OCI-M2 (cell line): Measurements from ENCODE around the gene FAM13C.
"Not testable (repeated sequence)": the region's sequence is repeated elsewhere in the genome, so short reads cannot be mapped to it uniquely, and the experiment has no call there.

ENCODE experiments used
- DNase-seq: peaks from one replicate; lab custom pipeline; 2025; ENCODE audit not compliant: unreplicated experiment; lab: John Stamatoyannopoulos, UW

Gene FAM13C

GRCh38 chr10:59279991-59280505 lies 82.3 kb downstream of the FAM13C start:
- DNase-seq: no peak

- no peak for DNase-seq
These were observed 82.9 kb downstream of the FAM13C start for GRCh38 chr10:59279476-59279875.

DNA sequence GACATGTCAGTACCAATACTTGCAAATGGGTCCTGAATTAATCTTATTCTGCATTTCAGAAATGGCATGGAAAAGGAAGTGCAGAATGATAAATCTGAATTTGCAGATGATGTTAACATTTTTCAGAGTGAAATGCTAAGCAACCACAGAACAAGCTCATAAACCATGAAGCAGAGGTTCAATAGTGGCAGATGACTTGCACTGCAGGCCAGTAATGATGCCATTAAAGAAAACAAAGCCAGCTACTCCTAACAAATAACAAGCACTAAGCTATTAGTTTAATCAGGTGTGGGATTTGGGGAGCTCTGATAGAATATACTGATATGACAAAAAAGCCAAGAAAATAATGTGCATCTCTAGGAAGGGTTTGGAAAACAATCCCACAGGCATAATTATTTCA lies 85.4 kb downstream of the FAM13C start:
- no peak for DNase-seq

DNA sequence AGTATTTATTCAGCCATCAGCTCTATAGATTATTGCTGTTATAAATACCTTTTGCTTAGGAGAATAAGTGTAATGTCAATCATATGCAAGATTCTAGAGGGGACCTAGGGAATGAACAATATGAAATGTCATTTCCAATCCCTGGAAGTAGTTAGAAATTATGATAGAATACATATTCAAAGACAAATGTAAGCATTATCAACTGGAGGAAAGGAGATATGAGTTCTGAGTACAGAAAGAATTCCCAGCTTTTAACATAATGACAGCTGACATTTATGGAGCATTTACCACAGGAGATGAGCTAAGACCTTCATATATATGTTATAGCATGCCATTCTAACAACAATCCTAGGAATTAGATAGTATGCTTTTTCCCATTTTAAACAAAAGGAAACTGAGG lies 86.2 kb downstream of the FAM13C start:
- no peak for DNase-seq

GRCh38 chr10:59273445-59273844 lies 88.9 kb downstream of the FAM13C start:
- no peak for DNase-seq

DNA sequence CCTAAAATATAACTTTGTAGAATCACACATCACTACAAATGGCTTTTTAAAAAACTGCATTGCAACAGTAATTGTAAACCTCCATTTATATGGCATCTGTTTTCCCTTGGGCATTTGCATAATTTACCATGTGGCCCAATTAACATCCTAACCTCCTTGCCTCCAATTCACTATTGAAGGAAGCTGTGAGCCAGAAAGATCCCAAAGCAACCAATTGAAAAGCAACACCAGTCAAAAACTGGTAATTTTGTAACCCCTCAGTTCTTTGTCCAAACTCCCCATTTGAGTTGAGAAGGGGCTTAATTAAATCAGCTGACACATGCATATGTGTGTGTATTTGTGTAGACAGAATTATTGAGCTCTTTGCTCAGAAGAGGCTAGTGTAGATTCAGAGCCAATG lies 90.3 kb downstream of the FAM13C start:
- no peak for DNase-seq

GRCh38 chr10:59271160-59271559 lies 91.2 kb downstream of the FAM13C start:
- no peak for DNase-seq

DNA sequence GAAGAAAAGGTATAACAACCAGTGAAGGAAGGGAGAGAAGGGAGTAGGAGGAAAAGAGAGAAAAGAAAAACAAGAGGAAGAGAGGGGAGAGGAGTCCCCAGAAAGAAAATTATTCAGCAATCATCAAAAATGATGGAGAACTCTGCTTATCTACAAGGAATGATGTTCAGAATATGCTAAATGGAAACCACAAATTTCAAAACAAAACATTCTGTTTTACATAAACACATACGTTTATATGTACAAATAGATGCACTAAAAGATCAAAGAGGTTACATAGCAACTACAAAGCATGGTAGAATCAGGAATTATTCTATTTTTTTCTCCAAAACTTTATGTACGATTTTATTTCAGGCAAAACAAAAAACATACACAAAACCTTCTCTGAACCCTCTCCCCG lies 91.9 kb downstream of the FAM13C start:
- no peak for DNase-seq

DNA sequence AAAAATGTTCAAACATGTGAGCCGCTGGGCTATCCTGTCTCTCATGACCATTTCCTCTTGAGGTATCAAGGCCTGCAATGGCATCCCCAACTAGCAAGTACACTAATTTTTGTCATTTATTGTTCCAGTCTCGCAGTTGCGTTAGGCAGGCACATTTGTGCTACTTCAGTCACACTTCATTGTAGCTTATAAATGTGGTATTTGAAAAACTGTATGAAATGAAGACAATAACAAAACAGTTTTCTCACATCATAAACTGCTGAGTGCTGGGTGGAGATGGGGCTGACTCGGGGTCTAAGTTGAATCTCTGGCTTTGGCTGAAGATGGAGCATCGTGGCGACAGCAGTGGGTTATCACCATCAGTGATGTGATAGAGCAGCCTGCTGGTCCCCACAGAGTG lies 92.7 kb downstream of the FAM13C start:
- DNase-seq: no peak

DNA sequence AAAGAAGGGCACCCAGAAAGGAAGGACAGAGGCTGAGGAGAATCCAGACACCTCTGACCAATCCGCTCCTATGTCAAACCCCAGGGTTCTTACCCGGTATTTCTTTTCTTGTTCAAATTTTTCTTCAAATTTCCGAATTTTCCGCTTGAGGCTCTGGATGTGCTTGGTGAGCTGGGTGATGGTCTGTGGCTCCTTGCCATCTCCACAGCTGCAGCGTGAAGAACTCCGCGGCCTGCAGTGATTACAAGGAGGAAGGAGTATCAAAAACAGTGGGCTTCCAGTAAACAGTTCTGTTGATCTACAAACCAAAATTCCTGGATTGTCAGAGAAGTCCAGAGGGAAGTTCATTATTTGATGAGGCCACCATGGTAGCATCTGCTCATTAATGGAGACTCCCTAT lies 93.9 kb downstream of the FAM13C start:
- no peak for DNase-seq

- DNase-seq: no peak
These were observed 96.0 kb downstream of the FAM13C start for GRCh38 chr10:59266321-59266720.

- DNase-seq: no peak
These were observed 97.2 kb downstream of the FAM13C start for GRCh38 chr10:59265141-59265540.

DNA sequence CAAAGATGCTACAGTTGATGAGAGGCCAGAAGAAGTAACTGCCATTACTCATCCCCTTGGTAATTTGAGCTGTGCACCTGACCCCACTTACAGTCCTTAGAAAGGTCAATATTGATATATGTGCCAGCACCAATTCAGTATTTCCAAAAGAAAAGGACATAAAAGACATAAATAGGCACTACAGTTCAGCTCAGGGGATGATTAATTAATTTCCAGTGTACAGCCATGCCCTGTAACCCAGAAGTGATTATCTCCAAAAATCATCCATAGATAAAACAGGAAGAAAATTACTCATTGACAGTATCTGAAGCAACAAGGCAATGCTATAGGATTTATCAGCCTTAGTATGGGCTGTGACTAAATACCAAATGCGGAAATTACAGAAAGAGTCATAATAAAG lies 103.5 kb downstream of the FAM13C start:
- DNase-seq: no peak

GRCh38 chr10:59257224-59257623 lies 105.1 kb downstream of the FAM13C start:
- DNase-seq: no peak

DNA sequence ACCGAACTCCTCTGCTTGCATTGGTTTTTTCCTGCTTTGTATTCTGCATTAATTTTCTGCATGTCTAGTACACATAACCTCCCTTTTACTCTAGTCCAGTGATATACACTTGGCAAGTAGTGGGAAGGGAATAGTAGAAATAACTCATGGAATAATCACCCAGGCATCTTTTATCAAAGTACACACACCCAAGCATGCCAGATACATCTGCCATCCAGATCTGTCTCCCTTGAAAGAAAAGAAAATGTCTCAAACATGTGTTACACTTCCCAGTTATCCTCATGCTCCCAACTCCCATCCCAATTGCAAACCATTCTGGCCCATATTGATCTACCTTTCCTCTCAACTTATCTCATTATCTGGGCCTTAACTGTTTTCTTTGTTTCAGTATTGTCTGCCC lies 106.9 kb downstream of the FAM13C start:
- no peak for DNase-seq

DNA sequence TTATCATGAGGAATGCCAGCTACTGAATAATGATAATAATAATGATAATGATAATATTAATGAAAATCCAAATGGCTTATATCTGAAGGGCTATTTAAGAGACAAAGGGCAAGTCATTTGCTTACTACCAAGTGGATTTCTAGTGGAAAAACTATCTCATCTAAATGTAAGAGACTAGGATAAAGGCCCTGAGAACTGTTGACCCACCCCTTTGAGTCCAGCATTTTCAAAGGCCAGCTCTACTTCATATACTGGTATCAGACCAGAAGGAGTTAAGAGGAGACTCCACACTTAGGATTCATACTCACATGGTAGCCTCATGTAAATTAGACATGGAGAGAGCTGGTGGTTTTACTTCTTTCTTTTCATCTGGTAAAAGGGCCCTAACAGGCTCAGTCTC lies 109.9 kb downstream of the FAM13C start:
- DNase-seq: no peak

DNA sequence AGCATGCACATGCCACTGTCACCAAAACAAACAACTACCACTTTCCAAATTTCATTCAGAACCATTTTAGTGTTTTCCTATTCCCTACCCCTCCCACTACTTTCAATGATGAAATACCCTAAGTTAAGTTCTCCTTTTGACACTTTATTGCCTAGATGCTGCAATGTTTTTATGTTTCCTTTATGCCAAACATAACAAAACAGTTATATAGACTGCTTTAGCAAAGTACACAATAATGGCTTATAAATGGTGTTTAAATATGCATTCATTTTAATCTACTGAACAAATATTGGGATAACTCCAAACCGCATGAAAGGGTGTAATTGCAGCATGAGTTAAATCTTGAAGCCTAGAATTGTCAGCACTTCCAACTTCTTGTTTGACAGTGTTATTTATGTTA lies 116.7 kb downstream of the FAM13C start:
- no peak for DNase-seq

GRCh38 chr10:59244871-59245270 lies 117.5 kb downstream of the FAM13C start:
- DNase-seq: no peak

- no peak for DNase-seq
These were observed 118.6 kb downstream of the FAM13C start for GRCh38 chr10:59243611-59244195.

DNA sequence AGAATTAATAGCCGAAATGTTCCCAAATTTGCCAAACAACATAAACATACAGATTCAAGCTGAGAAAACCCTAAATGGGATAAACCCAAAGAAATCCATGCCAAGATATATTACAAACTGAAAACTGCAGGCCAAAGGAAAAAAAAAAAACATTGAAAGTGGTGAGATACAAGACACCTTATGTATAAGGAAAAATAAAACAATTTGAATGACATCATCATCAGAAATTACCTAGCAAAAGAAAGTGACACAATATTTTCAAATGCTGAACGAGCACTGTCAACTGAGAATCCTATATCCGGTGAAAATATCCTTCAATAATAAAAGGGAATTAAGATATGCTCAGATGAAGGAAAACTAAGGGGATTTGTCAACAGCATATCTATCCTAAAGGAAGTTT lies 119.4 kb downstream of the FAM13C start:
- no peak for DNase-seq

DNA sequence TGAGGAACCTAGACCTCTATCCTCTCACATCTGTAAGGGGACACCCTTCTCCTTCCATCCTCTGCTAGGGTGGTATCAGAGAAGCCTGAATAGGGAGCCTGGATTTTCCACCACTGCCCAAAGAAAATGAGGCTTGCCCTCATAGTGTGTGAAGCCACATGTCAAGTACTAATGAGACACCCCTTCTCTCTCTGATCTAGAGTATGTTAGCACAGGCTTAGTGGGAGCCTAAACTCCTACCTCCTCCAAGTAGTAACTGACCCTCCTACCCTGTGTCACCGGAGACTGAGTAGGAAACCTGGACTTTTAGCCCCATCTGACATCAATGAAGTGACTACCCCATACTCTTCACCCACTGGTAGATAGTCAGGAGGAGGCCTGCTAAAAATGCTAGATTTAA lies 120.3 kb downstream of the FAM13C start:
- no peak for DNase-seq

DNA sequence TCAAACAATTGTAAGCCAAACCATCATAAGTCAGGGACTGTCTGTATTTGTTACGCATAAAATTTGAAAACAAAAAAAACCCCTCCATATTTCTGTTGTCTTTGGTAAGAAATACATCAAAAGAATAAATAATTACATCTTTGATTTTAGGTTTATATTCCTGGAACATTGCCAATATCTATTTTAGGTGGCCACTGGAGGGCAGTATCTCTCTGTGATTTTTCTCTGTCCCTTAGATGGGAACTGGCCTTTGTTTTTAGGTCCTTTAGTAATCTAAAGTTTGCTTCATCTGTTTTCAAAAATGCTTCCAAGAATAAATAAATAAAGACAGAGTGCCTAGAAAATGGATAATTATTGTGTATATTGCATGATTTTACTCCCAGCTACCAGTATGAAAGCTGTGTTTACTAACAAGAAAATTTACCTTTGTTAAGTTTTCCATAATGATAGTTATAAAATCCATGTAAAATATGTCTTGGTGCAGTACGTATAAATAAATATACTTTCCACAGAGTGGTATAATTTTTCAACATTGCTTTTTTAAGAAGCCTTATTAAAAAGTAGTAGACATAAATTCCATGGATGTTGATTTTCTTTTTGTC lies 121.7 kb downstream of the FAM13C start:
- no peak for DNase-seq

DNA sequence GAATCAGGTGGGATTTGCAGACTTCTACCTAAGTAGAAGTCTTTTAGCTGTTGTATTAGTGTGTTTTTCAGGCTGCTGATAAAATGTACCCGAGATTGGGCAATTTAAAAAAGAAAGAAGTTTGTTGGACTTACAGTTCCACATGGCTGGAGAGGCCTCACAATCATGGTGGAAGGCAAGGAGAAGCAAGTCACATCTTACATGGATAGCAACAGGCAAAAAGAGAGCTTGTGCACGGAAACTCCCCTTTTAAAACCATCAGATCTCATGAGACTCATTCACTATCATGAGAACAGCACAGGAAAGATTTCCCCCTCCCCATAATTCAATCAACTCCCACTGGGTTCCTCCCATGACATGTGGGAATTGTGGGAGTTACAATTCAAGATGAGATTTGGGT lies 123.2 kb downstream of the FAM13C start:
- DNase-seq: not testable (repeated sequence)
